Type B pancreatic cell (in vitro differentiated cells): ENCODE measurements around the gene ENAH. TPM values are rescaled to one million over a fixed set of nuclear protein-coding genes. Genes with fewer than 3 reads are reported as not detected.

Experiments
- DNase-seq: peaks from one replicate; pipeline ENCODE4 v3.0.0; 2021; ENCODE audit warnings: mixed read lengths; ENCODE audit not compliant: unreplicated experiment; ENCODE audit errors: extremely low spot score
- H3K27ac Mint-ChIP-seq: 2 replicates; pipeline ENCODE4 v1.8.0; 2021; ENCODE audit warnings: mild to moderate bottlenecking, mixed read lengths
- H3K27me3 Mint-ChIP-seq: 2 replicates; pipeline ENCODE4 v1.8.0; 2021; ENCODE audit warnings: mixed read lengths
- H3K36me3 Mint-ChIP-seq: 2 replicates; pipeline ENCODE4 v1.8.0; 2021; ENCODE audit warnings: mixed read lengths
- H3K4me1 Mint-ChIP-seq: one replicate; pipeline ENCODE4 v1.8.0; 2021; ENCODE audit warnings: mixed read lengths; ENCODE audit not compliant: unreplicated experiment
- H3K4me3 Mint-ChIP-seq: 2 replicates; pipeline ENCODE4 v1.8.0; 2021; ENCODE audit warnings: mild to moderate bottlenecking, mixed read lengths
- H3K9me3 Mint-ChIP-seq: 2 replicates; pipeline ENCODE4 v1.8.0; 2021; ENCODE audit warnings: mixed read lengths
- total RNA-seq: library from RNA; stranded (reverse); gene quantifications from 2 replicates; pipeline ENCODE4 v1.2.1, GENCODE V29; 2021; ENCODE audit warnings: low replicate concordance
- TF ChIP-seq, protein P1 (sequence below): fragments of 200-600 bp; sonication (generic); conservative IDR thresholded peaks from 2 replicates; pipeline ENCODE4 v1.5.0; 2021; ENCODE audit warnings: antibody characterized with exemption, mild to moderate bottlenecking

ENAH gene
- total RNA-seq, 1 donor from 2014 or later, result 133 TPM

DNA sequence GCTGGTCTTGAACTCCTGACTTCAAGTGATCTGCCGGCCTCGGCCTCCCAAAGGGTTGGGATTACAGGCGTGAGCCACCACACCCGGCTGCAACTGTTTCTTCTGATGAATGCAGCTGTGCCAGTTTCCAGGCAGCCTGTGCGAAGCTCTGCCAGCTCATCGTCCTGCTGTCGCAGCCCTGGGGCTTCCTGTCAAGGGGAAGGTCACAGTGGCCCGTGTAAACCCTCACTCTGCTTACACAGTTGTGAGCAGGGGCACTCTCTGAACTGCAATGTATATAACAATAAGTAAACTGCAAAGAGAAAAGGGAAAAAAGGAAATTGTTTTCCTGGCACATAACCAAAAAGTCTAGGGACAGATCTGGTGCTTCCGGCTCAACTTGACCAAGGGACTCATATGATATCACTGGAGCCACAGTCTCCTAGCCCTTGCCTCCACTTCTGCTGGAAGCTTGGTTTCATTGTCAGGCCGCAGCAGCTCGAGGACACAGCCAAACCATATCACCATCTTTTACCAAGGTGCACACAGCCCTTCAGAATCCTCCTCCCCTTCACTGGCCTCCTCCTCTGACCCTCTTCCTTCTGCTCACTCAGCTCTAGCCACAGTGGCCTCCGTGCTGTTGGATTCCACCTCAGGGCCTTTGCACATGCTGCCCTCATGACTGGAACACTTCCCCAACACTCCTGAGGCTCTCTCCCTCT, 202.3 kb downstream of the ENAH start:
- Mint-ChIP-seq H3K9me3 (no peaks in the 10 kb centered on the region), H3K36me3 (no peaks in the 10 kb centered on the region), H3K4me1 (peaks cover 29% of the 10 kb centered on the region), H3K4me3 (no peak overlapping the region), H3K27ac (no peak overlapping the region), H3K27me3 (peaks cover 3% of the 10 kb centered on the region)
- no peak for DNase-seq
- TF ChIP-seq, protein P1, sequence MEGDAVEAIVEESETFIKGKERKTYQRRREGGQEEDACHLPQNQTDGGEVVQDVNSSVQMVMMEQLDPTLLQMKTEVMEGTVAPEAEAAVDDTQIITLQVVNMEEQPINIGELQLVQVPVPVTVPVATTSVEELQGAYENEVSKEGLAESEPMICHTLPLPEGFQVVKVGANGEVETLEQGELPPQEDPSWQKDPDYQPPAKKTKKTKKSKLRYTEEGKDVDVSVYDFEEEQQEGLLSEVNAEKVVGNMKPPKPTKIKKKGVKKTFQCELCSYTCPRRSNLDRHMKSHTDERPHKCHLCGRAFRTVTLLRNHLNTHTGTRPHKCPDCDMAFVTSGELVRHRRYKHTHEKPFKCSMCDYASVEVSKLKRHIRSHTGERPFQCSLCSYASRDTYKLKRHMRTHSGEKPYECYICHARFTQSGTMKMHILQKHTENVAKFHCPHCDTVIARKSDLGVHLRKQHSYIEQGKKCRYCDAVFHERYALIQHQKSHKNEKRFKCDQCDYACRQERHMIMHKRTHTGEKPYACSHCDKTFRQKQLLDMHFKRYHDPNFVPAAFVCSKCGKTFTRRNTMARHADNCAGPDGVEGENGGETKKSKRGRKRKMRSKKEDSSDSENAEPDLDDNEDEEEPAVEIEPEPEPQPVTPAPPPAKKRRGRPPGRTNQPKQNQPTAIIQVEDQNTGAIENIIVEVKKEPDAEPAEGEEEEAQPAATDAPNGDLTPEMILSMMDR, result no peak

DNA sequence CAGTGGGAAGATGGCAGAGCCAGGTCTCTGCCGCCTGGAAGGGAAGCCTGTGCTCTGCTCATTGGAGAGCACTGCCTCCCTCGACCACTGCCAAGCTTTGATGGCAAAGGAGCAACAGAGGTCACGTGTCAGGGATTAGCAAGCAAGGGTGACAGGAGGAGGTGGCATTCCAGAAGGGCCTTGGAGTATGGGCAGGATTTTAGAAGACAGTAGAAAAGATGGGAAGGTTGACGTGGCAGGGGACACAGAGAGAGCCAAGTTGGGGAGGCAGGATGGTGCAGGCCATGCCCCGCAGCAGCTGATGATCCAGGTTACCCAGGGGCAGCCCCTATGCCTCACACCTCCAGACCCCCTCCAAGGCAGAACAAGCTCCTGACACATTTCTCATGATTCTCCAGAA, 203.1 kb downstream of the ENAH start:
- no peaks in the 10 kb centered on the region for H3K36me3 Mint-ChIP-seq
- H3K9me3 Mint-ChIP-seq, result no peaks in the 10 kb centered on the region
- no peak overlapping the region for H3K4me3 Mint-ChIP-seq
- H3K4me1 Mint-ChIP-seq, result peaks cover 32% of the 10 kb centered on the region
- no peak overlapping the region for H3K27ac Mint-ChIP-seq
- DNase-seq, result no peak
- H3K27me3 Mint-ChIP-seq, result peaks cover 3% of the 10 kb centered on the region
- TF ChIP-seq, protein P1, result no peak

DNA sequence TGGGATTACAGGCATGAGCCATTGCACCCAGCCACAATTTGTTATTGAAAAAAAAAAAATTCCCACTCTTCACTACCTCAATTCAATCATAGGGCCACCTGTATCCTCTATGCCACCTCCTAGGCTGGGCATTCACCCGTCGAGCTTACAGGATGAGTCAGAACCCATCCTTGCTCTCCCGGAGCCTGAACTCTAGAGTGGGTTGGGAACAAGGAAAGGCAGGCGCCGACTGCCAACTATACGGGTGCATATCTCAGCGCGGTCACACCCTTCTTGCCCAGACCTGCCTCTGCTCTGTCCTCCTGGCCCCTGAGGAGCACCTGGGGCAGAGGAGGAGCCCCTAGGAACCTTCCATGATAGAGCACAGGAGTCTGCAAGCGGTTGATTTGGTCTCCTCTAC, 203.7 kb downstream of the ENAH start:
- peaks cover 31% of the 10 kb centered on the region for H3K4me1 Mint-ChIP-seq
- no peaks in the 10 kb centered on the region for H3K36me3 Mint-ChIP-seq
- no peak for DNase-seq
- H3K4me3 Mint-ChIP-seq, result no peak overlapping the region
- TF ChIP-seq, protein P1, result no peak
- no peaks in the 10 kb centered on the region for H3K9me3 Mint-ChIP-seq
- H3K27ac Mint-ChIP-seq, result no peak overlapping the region
- H3K27me3 Mint-ChIP-seq, result peaks cover 3% of the 10 kb centered on the region

DNA sequence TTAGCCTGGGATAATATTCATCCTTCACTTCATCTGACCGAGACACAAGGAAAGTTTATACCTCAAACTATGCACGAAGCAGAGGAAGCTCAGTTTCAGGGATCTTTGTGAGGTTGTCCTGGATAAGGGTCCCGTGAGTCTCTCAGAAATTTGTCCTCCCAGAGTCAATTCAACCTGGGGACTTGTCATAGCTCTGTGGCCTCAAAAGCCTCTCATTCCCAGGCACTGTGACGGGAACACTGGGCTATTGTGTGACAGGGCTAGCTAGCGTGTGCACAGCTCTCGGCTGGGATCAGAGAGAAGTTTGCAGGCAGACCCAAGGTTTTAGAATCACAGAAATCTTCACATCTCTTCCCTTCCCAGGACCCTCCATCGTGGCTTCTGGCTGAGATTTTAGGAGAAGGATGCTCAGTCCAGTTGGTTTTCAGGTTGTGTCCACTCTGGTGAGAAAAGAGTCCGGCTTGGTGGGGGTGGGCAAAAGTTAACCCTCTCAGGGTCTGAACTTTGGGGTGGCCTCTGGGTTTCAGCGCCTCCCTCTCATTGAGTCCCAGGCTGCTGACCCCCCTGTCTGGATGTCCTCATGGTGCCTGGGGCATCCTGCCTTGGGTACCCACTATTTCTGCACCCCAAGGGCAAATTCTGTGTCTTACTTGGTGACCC, 204.6 kb downstream of the ENAH start:
- no peaks in the 10 kb centered on the region for H3K36me3 Mint-ChIP-seq
- no peak overlapping the region for H3K4me3 Mint-ChIP-seq
- peaks cover 31% of the 10 kb centered on the region for H3K4me1 Mint-ChIP-seq
- H3K9me3 Mint-ChIP-seq, result no peaks in the 10 kb centered on the region
- H3K27me3 Mint-ChIP-seq, result peaks cover 3% of the 10 kb centered on the region
- TF ChIP-seq, protein P1, result no peak
- no peak for DNase-seq
- peak overlapping the region; percentile 59 for H3K27ac Mint-ChIP-seq

DNA sequence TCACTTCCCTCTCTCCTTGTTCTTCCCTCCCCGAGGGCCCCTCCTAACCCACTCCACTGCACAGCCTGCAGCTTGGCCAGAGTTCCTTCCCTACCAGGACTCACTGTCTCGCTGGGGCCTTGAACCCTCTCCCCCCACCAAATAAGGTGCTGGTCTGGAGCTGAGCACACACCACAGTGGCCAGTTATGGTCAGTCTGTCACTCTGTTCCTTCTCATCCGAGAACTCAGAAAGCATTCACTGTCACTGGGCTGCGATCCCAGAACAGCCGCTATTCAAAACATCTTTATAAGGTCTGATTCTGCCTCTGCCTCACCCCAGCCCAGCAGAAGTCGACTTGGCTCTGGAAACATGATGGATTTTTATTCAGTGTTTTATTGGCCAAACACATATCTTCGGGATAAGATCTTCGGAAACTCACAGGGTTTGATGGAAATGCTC, 205.3 kb downstream of the ENAH start:
- TF ChIP-seq, protein P1, result no peak
- DNase-seq, result no peak
- no peaks in the 10 kb centered on the region for H3K9me3 Mint-ChIP-seq
- H3K27me3 Mint-ChIP-seq, result peaks cover 3% of the 10 kb centered on the region
- no peak overlapping the region for H3K4me3 Mint-ChIP-seq
- H3K27ac Mint-ChIP-seq, result peak overlapping the region; percentile 59
- H3K4me1 Mint-ChIP-seq, result peaks cover 31% of the 10 kb centered on the region
- H3K36me3 Mint-ChIP-seq, result no peaks in the 10 kb centered on the region
